ENCODE data around the gene MRTFB.

Gene MRTFB

DNA sequence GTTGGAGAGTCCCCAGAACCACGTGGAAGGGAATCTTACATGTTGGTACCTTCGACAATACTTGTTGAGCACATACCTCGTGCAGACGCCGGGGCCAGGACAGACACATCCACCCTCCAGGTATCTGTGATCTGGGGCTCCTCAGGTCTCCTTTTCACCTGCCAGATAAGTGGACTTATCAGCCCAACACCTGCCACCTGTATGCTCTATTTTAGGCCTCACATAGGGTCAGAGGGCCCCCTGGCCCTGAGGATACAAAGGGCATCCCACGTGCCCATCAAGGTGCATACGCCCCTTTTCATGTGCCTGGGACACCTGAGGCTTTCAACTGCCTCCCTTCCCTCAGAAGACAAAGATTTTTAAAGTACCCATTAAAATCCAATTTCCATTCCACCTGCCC is 212.7 kb downstream of the MRTFB start:
- no peak overlapping the region for H3K4me3 ChIP-seq (ENCODE audit: low read length)
- TF ChIP-seq, protein P1, sequence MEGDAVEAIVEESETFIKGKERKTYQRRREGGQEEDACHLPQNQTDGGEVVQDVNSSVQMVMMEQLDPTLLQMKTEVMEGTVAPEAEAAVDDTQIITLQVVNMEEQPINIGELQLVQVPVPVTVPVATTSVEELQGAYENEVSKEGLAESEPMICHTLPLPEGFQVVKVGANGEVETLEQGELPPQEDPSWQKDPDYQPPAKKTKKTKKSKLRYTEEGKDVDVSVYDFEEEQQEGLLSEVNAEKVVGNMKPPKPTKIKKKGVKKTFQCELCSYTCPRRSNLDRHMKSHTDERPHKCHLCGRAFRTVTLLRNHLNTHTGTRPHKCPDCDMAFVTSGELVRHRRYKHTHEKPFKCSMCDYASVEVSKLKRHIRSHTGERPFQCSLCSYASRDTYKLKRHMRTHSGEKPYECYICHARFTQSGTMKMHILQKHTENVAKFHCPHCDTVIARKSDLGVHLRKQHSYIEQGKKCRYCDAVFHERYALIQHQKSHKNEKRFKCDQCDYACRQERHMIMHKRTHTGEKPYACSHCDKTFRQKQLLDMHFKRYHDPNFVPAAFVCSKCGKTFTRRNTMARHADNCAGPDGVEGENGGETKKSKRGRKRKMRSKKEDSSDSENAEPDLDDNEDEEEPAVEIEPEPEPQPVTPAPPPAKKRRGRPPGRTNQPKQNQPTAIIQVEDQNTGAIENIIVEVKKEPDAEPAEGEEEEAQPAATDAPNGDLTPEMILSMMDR (conservative IDR thresholded peaks at IDR 0.05; ENCODE audit: low read length): no peak
- no peak for DNase-seq (ENCODE audit: low read depth)

DNA sequence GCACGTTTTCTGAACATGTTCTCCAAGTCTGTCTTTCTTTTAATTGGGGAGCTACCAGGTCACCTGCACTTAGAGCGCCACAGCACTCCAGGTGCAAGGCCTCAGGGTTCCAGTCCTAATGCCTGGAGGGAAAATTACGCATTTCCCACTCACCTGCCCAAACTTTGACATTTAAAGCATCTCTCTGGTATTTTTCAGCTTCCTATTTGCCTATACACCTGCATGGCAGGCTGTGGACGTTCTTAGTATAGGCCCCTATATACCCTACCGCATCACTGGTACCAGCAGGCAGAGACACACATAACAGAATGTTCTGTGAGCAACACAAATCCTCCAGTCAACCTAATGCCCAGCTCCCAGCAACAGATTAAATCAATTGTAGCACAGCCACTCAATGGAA is 213.3 kb downstream of the MRTFB start:
- TF ChIP-seq, protein P1 (conservative IDR thresholded peaks at IDR 0.05; ENCODE audit: low read length): no peak
- no peak for DNase-seq (ENCODE audit: low read depth)
- no peak overlapping the region for H3K4me3 ChIP-seq (ENCODE audit: low read length)

DNA sequence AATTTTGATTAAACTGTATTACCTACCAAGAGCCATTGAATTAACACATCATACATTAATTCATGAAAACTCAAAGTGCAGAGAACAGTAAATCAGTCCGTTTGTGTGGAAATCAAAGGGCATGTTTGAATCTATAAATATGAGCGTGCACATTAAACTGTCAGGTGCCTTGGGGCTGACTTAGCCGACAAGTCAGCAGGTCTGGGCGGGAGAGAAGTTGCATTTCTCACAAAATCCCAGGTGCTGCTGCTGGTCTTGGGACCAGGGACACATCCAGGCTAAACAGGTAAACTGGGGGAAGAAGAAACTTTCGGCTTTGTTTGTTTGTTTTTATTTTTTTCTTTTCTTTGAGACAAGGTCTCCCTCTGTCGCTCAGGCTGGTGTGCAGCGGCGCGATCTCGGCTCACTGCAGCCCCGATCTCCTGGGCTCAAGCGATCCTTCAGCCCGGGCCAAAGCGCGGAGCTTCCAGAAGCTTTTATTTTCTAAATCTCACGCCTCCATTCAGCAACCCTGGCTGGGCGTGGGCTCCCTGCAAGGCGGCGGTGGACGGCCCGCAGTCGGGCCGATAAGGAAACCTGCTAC is 213.9 kb downstream of the MRTFB start:
- peak overlapping the region; percentile 86 for H3K4me3 ChIP-seq (ENCODE audit: low read length)
- TF ChIP-seq, protein P1 (conservative IDR thresholded peaks at IDR 0.05; ENCODE audit: low read length): peak; percentile 45
- DNase-seq (ENCODE audit: low read depth): peak; percentile 67

DNA sequence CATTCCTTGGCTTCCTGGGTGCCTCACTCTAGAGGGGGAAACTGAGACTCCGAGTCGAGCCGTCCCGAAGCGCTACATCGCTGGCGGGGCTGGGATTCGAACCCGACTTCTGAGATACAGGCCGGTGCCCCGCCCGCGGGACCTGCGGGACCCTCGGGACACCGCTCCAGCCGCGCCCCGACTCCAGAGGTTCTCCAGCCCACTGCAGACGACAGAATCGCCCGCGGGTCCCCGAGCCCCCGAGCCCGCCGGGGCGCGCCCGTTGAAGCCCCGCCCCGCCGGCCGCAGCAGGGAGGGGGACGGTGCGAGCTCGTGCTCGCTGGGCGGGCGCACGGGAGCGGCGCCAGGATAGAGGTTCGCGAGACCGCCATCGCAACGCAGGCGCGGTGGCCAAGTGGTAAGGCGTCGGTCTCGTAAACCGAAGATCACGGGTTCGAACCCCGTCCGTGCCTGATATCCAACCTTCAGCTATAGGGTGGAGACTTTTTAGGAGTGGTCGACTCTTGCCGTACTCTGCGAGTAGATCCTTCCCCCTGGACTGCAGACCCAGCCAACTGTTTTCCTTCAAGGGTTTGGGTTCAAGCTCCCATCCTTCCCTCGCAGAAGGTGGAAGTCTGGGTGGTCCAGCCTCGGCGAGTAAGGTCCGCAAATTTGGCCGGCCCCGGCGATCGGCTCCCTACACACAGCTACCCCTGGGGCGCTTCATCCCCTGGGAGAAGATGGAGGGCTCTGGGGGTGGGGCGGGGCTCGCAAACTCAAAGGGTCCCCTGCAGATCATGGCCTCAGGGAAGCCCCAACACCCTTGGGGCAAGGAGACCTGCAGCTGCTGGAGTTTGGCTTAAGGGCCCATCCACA is 214.6 kb downstream of the MRTFB start:
- H3K4me3 ChIP-seq (ENCODE audit: low read length): peak overlapping the region; percentile 86
- TF ChIP-seq, protein P1 (conservative IDR thresholded peaks at IDR 0.05; ENCODE audit: low read length): no peak
- DNase-seq (ENCODE audit: low read depth): peak; percentile 95

DNA sequence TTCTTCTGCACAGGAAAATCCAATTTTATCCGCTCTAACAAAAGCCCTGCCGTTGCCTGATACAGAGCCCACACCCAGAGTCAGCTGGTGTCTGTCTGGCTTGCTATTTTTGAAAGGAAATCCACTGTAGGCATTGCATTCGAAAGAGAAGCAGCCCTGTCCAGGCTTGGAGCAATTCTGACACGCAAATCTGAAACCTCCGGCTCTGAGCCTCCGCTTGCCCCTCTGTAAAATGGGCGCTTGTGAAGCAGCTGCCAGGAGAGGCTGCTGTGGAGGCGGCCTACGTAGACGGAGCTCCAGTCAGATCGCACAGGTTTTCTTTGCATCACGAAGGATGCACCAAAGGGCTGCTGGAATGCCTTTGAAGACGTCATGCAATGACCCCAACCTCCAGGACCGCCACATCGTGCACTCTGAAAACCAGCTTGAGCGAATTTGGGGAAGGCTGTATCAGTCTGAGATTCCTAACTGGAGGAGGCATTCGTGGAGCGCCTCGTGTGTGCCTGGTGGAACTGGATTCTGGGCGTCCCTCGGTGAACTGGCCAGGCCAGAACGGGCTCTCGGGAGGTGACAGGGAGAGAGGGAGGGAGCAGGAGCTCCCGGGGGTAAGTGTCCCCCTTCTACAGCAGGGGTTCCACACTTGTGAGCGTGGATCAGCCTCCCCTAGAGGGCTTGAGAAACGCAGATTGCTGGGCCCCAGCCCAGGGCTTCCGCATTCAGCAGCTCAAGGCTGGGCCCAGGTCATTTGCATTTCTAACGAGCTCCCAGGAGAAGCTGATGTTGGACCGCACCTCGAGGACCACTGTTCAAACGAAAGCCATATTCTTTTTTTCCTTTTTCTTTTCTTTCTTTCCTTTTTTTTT is 215.5 kb downstream of the MRTFB start:
- no peak for DNase-seq (ENCODE audit: low read depth)
- H3K4me3 ChIP-seq (ENCODE audit: low read length): peak overlapping the region; percentile 45
- TF ChIP-seq, protein P1 (conservative IDR thresholded peaks at IDR 0.05; ENCODE audit: low read length): no peak

DNA sequence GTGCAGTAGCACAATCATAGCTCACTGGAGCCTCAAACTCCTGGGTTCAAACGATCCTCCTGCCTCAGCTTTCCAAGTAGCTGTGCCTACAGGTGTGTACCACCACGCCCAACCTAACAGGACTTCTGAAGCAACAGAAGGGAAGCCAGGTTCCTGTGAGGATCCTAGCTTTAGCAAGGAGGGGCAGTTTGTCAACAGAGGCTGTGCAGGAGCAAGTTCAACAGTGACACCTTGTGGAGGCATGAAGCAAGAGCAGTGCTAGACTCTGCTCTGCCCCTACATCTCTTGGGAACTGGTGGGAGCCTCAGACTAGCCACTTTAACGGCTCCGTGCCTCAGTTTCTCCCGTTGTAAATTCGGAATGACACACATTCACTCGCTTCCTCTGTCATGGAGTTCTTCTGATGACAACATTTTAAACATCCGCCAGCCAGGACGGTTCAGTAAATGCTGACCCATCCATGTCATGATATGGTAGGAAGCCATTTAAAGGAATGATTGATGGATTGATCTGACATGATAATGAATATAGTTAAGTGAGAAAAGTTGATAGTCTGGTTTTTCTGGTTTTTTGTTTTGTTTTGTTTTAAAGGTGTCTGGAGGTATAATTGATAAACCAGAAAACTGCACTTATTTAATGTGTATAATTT is 218.7 kb downstream of the MRTFB start:
- no peak overlapping the region for H3K4me3 ChIP-seq (ENCODE audit: low read length)
- DNase-seq (ENCODE audit: low read depth): peak; percentile 8
- TF ChIP-seq, protein P1 (conservative IDR thresholded peaks at IDR 0.05; ENCODE audit: low read length): peak; percentile 46
